ENCODE measurements around the gene ETFDH.
"Not testable (repeated sequence)": the region's sequence is repeated elsewhere in the genome, so short reads cannot be mapped to it uniquely, and the experiment has no call there.

ETFDH gene

GRCh38 chr4:158671915-158672806, at the start of gene ETFDH:
Gene ETFDH (plus strand): TSS chr4:158672296. CDS start chr4:158672457, 161 bp downstream.
- in situ Hi-C loops (cut with HindIII; ENCODE audit: low pct_ligation_motif_present, low pct_unique_long_range_greater_than_20kb, low sequenced_read_pairs), result no loop called here
- peak; percentile 98 for DNase-seq

DNA sequence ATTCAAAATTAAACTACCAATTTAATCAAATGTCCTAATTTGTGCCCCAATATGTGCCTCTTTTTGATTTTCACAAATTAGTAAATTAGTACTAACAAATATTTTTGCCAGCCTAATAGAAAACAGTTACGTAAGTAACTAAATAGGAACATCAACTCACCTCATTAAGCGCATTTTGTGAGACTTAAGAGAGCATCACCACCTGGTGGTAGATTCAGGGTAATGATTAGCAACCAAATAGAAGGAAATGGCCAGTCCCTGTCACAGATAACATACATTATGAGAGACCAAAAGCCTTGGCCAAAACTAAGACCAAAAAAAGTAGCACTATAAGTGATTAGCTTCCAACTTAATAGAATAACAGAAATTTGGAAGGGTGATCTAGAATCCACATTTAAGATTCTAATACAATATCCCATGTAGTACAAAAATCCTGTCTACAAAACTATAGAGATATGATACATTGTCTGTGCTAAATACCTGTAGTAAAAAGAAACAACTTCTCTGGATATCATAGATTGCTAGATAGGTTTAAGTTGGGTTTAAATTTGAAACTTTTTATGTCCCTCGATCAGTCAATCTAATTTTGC, 47.1 kb upstream of the ETFDH start:
- DNase-seq, result peak; percentile 57
- in situ Hi-C loops (cut with HindIII; ENCODE audit: low pct_ligation_motif_present, low pct_unique_long_range_greater_than_20kb, low sequenced_read_pairs), result no loop called here

DNA sequence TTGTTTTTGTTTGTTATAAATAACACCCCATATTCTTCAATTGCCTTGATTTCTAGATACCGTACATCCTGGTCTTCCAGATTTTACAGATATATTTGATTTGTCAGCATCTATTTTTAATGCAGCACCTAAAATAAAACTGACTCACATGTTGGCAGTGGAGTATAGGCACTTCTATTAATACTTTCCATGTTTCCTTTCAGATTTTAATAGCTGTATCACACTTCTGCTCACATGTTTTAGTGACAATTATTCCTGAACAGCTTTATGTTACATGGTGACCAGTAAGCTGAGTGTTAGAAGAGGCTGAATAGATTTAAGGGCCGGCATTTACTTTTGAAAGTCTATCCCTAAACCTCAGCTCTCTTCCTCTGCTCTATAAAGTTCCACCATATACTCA, 46.6 kb upstream of the ETFDH start:
- in situ Hi-C loops (cut with HindIII; ENCODE audit: low pct_ligation_motif_present, low pct_unique_long_range_greater_than_20kb, low sequenced_read_pairs), result no loop called here
- no peak for DNase-seq

DNA sequence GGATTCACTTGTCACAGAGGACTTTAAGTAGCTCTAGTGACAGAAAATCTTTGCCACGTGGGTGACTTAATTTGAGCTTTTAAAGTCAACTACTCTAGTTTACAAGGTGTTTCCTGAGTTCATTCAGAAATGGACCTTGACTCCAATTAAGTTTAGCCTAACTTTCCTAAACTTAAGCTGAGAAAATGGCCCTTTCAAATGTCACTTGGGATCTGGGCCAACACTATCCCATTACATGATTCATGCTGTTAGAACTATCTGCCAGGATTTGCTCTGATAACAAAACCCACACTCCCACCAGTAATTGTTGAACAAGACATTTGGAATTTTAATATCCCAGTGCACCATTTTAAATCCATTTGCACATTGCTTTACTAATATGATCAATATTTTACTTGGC, 41.2 kb upstream of the ETFDH start:
- in situ Hi-C loops (cut with HindIII; ENCODE audit: low pct_ligation_motif_present, low pct_unique_long_range_greater_than_20kb, low sequenced_read_pairs), result no loop called here
- no peak for DNase-seq

DNA sequence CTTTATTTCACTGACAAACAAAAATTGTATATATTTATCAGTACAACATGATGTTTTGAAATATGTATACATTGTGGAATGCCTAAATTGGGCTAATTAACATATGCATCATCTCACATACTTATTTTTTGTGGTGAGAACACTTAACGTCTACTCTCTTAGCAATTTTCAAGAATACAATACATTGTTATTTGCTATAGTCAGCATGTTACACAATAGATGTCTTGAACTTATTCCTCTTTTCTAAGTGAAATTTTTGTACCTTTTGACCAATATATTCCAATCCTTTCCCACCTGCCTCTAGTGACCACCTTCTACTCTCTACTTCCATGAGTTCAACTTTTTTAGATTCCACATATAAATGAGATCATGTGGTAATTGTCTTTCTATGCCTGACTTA, 35.5 kb upstream of the ETFDH start:
- in situ Hi-C loops (cut with HindIII; ENCODE audit: low pct_ligation_motif_present, low pct_unique_long_range_greater_than_20kb, low sequenced_read_pairs), result no loop called here
- no peak for DNase-seq

GRCh38 chr4:158644356-158644755, 27.7 kb upstream of the ETFDH start:
- DNase-seq, result no peak
- in situ Hi-C loops (cut with HindIII; ENCODE audit: low pct_ligation_motif_present, low pct_unique_long_range_greater_than_20kb, low sequenced_read_pairs), result no loop called here

- in situ Hi-C loops (cut with HindIII; ENCODE audit: low pct_ligation_motif_present, low pct_unique_long_range_greater_than_20kb, low sequenced_read_pairs), result no loop called here
- DNase-seq, result no peak
Measured at GRCh38 chr4:158644760-158645159, 27.3 kb upstream of the ETFDH start.

GRCh38 chr4:158649111-158649680, 22.9 kb upstream of the ETFDH start:
- in situ Hi-C loops (cut with HindIII; ENCODE audit: low pct_ligation_motif_present, low pct_unique_long_range_greater_than_20kb, low sequenced_read_pairs), result no loop called here
- DNase-seq, result no peak

- in situ Hi-C loops (cut with HindIII; ENCODE audit: low pct_ligation_motif_present, low pct_unique_long_range_greater_than_20kb, low sequenced_read_pairs), result no loop called here
- no peak for DNase-seq
Measured at GRCh38 chr4:158652920-158653319, 19.2 kb upstream of the ETFDH start.

GRCh38 chr4:158656439-158656838, 15.7 kb upstream of the ETFDH start:
- in situ Hi-C loops (cut with HindIII; ENCODE audit: low pct_ligation_motif_present, low pct_unique_long_range_greater_than_20kb, low sequenced_read_pairs), result no loop called here
- DNase-seq, result no peak

DNA sequence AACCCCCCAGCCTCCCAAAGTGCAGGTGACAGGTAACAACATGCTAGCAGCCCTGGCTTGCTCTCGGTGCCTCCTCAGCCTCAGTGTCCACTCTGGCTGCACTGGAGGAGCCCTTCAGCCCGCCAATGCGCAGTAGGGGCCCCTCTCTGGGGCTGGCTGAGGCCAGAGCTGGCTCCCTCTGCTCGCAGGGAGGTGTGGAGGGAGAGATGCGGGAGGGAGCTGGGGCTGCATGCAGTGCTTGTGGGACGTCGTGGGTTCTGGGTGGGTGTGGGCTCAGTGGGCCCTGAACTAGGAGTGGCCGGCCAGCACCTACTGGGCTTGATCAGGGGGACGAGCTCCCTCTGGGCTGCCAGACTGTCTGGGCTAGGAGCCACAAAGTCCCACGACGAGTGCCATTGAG, 14.8 kb upstream of the ETFDH start:
- DNase-seq, result no peak
- in situ Hi-C loops (cut with HindIII; ENCODE audit: low pct_ligation_motif_present, low pct_unique_long_range_greater_than_20kb, low sequenced_read_pairs), result no loop called here

- DNase-seq; in situ Hi-C loops (cut with HindIII; ENCODE audit: low pct_ligation_motif_present, low pct_unique_long_range_greater_than_20kb, low sequenced_read_pairs): not testable (repeated sequence)
Measured at GRCh38 chr4:158663255-158663654, 8.8 kb upstream of the ETFDH start.

- in situ Hi-C loops (cut with HindIII; ENCODE audit: low pct_ligation_motif_present, low pct_unique_long_range_greater_than_20kb, low sequenced_read_pairs); DNase-seq: not testable (repeated sequence)
Measured at GRCh38 chr4:158663707-158664625, 8.1 kb upstream of the ETFDH start.

- in situ Hi-C loops (cut with HindIII; ENCODE audit: low pct_ligation_motif_present, low pct_unique_long_range_greater_than_20kb, low sequenced_read_pairs), result no loop called here
- DNase-seq, result no peak
Measured at GRCh38 chr4:158664806-158665205, 7.3 kb upstream of the ETFDH start.

DNA sequence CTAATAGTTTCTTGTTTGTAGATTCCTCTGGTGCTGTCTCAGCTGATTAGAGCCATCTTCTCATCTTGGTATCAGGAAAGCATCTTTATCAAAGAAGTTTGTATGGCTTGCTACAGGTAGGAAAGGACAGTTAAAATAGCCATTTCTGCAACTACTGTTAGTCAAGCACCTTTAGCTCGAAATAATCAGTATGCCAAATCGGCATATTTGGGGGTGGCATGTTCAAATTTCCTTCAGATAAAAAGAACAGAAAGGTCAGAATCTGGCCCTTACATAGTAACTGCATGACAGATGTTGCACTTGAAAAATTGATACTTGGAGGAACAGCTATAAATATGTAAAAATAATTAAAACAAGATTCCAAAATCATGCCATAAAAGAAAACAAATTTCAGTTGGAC, 5.2 kb upstream of the ETFDH start:
- in situ Hi-C loops (cut with HindIII; ENCODE audit: low pct_ligation_motif_present, low pct_unique_long_range_greater_than_20kb, low sequenced_read_pairs), result no loop called here
- DNase-seq, result no peak

- in situ Hi-C loops (cut with HindIII; ENCODE audit: low pct_ligation_motif_present, low pct_unique_long_range_greater_than_20kb, low sequenced_read_pairs), result no loop called here
- peak; percentile 53 for DNase-seq
Measured at GRCh38 chr4:158667651-158668198, 4.4 kb upstream of the ETFDH start.

- no peak for DNase-seq
- in situ Hi-C loops (cut with HindIII; ENCODE audit: low pct_ligation_motif_present, low pct_unique_long_range_greater_than_20kb, low sequenced_read_pairs), result no loop called here
Measured at GRCh38 chr4:158669310-158669709, 2.8 kb upstream of the ETFDH start.

GRCh38 chr4:158670975-158671664, 976 bp upstream of the ETFDH start:
- peak; percentile 65 for DNase-seq
- in situ Hi-C loops (cut with HindIII; ENCODE audit: low pct_ligation_motif_present, low pct_unique_long_range_greater_than_20kb, low sequenced_read_pairs), result no loop called here

Measured in ACHN (cell line).